Right kidney (tissue), 1 donor: Measurements from ENCODE around the gene EXOC3.
"Not testable (repeated sequence)": the region's sequence is repeated elsewhere in the genome, so short reads cannot be mapped to it uniquely, and the experiment has no call there.

Source experiments
- DNase-seq: peaks from one replicate; pipeline ENCODE4 v3.0.0-alpha.2; 2016

The EXOC3 gene

GRCh38 chr5:474232-474839 lies 31.4 kb downstream of the EXOC3 start:
- DNase-seq: not testable (repeated sequence)

DNA sequence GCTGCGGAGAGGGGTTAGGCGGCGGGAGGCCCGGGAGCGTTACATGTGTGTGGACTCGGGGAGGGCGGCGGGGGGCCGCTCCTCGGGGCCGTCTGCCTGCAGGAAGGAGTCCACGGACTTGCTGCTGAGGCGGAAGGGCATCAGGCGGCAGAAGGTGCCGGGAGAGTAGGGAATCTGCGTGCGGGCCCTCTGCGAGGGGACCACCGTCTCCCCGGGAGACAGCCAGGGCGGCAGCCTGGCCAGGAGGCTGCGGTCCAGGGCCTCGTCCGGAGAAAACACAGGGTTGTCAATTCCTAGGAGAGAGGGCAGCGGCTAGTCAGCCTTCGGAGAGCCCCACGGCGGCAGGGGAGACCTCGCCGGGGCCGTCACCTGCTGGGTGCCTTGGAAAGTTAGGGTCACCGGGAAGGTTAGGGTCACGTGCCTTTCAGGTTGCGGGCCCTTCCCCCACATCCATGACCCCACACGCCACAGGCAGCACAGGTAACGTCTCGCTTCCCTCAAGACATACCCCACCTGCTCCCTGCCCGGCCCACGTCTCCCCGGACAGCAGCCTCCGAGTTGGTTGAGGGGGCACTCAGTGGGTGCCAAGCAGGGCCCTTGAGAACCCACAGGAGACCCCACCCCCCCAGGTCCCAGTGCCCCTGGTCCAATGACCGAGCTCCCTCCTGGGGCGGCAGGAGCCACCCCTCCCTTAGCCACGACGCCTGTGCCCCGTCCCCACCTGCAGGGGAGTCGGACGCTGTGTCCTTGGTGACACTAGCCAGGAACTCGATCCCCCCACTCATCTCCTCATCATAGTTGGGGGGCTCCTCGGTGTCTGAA lies 32.1 kb downstream of the EXOC3 start:
- DNase-seq: no peak

DNA sequence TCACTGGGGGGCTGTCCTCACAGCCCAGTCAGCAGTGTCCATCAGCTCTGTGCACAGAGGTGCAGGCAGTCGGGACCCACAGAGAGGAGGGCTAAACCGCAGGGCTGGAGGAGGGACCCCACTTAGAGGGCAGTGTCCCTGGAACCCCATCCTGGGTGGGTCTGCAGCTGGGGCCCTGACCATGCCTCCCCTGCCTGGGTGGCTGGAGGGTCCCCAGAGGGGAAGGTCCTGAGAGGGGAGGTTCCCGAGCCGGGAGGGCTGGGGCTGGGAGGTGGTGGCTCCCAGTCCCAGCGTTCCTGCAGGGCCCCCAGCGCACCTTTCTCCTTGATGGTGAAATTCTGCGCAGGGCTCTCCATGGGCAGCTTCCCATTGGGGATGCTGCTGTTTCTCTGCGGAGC lies 32.7 kb downstream of the EXOC3 start:
- no peak for DNase-seq

DNA sequence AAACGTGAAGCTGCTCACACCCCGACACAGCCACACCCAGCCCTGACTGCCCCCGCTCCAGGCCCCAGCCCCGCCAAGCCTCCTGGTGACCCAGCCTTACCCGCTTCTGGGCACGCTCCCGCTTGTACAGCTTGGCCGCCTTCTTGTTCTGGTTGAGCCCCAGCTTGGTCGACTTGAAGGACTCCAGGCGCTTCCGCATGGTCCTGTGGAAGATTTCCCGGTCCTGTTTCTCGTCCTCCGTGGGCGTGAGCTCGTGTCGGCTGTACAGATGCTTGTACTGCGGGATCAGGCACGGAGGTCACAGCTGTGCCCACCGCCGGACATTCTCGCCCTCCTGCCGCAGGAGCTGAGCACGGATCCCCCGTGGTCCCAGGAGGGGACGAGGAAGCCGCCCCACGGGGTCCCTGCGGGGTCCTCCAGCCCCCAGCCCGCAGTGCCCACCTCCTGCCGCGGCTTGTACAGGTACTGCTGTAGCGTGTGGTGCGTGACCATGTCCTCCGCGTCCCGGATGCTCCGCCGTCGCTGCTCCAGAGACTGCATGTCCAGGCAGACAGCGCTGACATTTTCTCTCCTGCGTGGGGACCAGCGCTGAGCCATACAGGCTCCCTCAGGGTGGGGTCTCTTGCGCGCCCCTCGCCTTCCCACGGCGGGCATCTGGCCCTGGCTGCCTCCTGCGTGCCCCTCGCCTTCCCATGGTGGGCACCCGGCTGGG lies 33.3 kb downstream of the EXOC3 start:
- no peak for DNase-seq

DNA sequence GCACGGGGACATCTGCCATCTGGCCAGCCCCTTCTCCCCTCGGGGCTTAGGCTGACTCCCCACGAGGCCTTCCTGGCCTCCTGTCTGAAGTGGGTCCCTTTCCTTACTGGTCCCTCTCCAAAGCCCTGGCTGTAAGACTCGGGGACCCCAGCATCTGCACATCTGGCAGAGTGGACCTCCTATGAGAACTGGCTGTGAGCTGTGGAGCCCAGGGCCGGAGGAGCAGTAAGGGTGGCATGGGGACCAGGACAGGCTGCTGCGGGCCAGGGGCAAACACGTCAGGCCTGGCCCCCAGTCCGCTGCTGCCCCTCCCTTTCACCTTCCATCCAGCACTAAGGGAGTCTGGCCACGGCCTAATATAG lies 33.8 kb downstream of the EXOC3 start:
- DNase-seq: no peak

GRCh38 chr5:477247-477646 lies 34.3 kb downstream of the EXOC3 start:
- DNase-seq: no peak

GRCh38 chr5:477871-478270 lies 34.9 kb downstream of the EXOC3 start:
- no peak for DNase-seq

GRCh38 chr5:478369-478981 lies 35.5 kb downstream of the EXOC3 start:
- DNase-seq: no peak

DNA sequence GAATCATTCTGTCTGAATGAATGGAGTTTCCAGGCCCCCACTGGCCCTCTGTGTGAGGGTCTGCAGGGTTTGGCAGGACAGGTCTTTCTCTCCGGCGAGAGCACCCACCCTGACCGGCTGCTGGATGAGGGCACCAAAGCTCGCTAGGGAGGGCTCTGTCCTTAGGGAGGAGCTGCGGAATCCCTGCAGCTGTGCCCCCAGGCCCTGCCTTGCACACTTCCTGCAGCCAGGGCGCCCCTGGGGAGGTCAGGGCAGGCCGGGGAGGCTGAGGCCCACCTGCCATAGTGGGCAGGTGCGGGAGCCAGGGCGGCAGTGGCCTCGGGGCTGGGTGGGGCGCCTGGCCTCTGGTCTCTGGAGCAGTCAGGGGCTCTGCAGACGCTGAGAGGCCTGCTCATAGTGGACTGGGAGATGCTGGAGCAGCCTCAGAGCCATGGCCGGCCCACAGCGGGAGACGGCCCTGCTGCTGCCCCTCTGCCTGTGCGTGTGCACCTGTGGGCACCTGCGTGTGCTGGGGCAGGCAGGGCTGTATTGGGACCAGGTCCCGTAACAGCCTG lies 36.1 kb downstream of the EXOC3 start:
- DNase-seq: no peak

- no peak for DNase-seq
These were observed 36.8 kb downstream of the EXOC3 start for GRCh38 chr5:479566-480319.

DNA sequence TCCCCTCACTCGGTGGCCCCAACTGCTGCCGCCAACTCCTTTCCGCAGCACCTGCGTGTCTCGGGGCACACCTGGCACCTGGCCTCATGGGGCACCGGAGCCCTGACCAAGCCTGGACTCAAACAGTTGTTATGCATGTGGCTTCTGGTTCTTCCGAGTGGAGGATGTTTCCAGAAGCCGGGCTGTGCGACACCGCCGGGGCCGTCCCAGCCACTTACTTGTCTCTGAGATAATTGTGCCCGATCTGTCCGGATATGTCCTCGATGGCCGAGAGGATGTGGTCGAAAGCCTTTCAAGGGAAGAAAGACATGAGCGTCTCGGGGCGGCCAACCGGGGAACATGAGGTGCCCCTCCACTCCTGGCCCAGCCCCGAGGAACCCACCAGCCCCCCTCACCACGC lies 38.4 kb downstream of the EXOC3 start:
- no peak for DNase-seq

- no peak for DNase-seq
These were observed 39.0 kb downstream of the EXOC3 start for GRCh38 chr5:482021-482420.

GRCh38 chr5:482506-482905 lies 39.5 kb downstream of the EXOC3 start:
- no peak for DNase-seq

DNA sequence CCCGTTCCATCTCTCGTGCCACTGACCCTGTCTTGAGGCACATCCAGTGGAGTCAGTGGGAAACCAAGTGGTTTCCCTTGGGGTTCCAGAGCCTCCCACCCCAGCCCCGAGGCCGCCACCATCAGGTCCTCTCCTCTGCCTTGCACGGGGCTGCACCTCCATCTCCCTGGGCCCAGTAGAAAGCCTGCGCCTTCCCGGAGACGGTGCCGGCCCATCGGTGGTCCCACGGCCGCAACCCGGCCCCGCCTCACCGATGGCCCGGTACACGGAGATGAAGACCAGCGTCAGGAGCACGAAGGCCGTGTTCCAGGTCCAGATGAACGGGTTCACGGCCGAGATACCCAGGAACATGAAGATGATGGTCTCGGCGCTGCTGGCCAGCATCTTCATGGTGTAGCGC lies 40.0 kb downstream of the EXOC3 start:
- DNase-seq: no peak

DNA sequence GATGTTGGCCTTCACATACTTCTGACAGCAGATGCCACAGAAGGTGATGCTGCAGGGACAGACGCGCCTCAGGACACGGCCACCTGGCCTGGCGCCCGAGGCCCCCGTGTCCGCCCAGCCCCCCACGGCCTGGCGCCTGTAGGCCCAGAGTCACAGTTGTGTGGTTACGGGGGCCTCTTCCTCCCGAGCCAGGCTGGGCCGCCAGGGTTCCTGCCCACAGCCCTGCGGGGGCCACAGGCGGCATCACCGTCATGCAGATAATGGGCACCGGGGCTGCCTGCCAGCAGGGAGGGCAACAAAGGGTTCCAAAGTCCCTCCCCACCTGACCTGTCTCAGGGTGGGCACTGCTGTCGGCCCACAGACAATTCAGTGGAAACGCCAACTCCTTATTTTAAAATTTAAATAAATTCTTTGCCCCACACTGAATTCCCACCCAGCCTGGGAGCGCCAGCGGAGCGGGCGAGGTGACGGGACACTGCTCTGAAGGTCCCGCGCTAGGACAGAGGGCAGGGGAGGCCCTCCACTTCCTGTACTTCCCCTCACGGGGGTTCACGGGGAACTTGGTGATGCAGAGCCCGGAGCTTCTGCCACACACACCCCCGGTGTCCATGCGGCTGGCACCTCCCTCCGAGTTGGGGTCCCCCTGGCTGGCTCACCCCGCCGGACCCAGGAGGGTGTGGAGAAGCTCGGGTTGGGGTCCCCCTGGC lies 40.6 kb downstream of the EXOC3 start:
- DNase-seq: no peak

DNA sequence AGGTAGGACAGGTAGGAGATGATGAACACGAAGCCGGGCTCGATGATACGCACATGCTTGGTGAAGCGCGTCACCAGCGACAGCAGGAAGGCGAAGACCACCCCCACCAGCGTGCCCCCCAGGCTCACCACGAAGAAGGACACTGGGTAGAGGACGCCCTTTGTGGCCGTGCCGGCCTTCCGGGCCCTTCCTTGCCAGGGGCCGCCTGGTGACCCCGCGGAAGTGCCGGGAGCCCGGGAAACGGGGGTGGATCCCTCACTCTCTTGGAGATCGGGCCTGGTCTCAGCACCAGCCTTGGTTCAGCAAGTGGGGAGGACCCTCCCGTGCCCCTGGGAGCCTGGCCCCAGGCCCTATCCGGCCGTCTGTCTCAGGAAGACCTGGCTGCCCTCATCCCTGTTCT lies 41.6 kb downstream of the EXOC3 start:
- no peak for DNase-seq

DNA sequence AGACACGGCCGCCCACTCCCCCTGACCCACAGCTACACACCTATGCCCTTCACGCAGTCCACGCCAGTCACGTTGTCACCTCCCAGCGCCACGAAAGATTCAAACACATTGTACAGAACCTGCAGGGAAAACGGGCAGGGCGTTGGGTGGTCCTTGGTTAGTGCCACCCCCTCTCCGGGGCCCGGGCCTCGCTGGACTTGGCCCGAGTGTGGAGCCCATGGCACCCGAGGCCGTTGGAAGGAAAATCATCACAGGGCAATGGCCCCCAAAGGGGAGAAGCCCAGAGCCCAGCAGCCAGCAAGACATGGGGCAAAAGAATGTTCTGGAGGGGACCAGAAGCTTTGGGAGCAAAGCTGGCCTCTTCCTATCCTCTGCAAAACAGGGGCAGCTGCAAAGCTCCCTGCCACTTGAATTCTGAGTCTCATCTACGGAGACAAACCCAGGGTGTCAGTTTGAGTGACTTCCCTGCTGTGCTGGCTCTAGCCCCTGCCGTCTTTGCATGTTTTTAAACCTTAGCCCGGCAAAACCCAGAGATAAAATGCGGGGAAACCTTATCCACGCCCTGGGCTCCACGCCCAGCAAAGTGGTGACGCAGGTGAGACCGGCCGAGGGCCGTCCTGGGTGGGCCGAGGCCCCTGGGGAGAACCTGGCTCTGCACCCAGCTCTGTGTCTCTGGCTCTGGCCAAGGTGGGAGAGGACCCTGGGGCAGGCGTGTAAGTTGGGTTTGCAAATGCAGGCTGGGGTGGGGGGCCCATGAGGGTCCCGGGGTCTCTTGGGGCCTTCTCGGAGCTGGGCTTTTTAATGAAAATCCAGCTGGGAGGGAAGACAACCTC lies 42.4 kb downstream of the EXOC3 start:
- no peak for DNase-seq

DNA sequence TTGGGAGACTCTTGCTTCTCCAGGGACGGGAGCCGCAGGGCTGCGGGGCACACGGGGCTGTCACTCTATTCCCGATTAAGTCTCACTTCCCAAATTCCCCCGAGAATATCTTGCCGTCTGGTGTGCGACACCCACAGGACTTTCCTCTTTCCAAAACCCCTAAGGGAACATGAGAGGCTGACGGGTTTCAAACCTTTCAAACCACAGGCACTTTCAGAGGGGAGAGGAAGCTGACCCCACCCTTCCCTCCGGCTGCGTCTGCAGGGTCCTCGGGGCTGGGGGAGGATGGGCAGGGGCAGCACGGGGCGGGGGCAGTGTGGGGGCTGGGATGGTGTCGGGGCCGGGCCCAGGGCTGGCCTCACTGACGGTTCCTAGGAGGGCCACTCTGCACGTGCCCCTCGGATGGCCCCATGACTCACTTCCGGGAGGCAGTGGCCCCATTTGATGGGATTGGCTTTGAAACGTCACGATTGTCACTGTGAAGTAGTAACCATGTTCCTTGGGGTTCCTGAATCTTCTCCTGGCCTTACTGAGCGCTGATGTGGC lies 43.0 kb downstream of the EXOC3 start:
- DNase-seq: no peak

DNA sequence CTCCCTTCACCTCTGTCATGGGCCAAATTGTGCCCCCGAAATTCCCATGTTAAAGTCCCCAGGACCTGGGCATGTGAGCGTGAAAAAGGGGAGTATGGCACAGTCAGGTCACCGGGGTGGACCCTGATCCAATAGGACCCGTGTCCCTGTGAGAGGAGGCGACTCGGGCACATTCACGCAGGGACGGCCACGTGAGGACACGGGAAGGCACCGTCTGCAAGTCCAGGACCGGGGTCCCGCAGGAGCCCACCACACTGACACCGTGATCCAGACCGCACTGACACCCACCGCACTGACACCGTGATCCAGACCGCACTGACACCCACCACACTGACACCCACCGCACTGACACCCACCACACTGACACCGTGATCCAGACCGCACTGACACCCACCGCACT lies 43.6 kb downstream of the EXOC3 start:
- DNase-seq: not testable (repeated sequence)

DNA sequence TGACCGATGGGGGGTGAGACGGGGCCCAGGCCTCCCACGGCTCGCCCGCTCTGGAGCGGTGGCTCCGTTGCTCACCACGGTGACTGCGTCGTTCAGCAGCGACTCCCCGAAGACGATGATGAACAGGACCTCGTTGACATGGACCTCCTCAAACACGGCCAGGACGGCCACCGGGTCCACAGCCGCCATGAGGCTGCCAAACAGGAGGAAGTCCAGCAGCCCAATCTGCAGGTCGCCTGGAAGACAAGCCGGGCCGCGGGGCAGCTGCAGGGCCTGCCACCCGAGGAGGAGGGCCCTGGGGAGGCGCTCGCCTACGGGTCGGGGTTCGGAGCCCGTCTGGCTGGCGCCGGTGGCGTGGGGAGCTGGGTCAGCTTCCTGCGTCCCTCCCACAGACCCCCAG lies 45.3 kb downstream of the EXOC3 start:
- no peak for DNase-seq
